ENCODE measurements around the gene SRSF11.

The SRSF11 gene

GRCh38 chr1:70278710-70279109, 57.5 kb downstream of the SRSF11 start:
- TF ChIP-seq TEAD4 (IDR thresholded peaks at IDR 0.05), result no peak
- no peak for TF ChIP-seq NFIC (IDR thresholded peaks at IDR 0.05)
- TF ChIP-seq EP300 (IDR thresholded peaks at IDR 0.05; ENCODE audit: borderline replicate concordance), result no peak
- no peak for TF ChIP-seq CEBPB (IDR thresholded peaks at IDR 0.05)
- no peak for TF ChIP-seq YY1 (IDR thresholded peaks at IDR 0.05; ENCODE audit: low read depth)
- no peak for TF ChIP-seq RAD21 (IDR thresholded peaks at IDR 0.05; ENCODE audit: low read depth)
- no peak for TF ChIP-seq REST (IDR thresholded peaks at IDR 0.05; ENCODE audit: low read depth)

- TF ChIP-seq USF1 (IDR thresholded peaks at IDR 0.05) (no peak), CEBPB (IDR thresholded peaks at IDR 0.05) (no peak), YY1 (IDR thresholded peaks at IDR 0.05; ENCODE audit: low read depth) (no peak), RAD21 (IDR thresholded peaks at IDR 0.05; ENCODE audit: low read depth) (no peak), CREB1 (IDR thresholded peaks at IDR 0.05; ENCODE audit: low read depth) (no peak), EP300 (IDR thresholded peaks at IDR 0.05; ENCODE audit: borderline replicate concordance) (no peak), NFIC (IDR thresholded peaks at IDR 0.05) (no peak), EGR1 (IDR thresholded peaks at IDR 0.05) (no peak), TCF12 (IDR thresholded peaks at IDR 0.05; ENCODE audit: low read depth) (no peak), MAX (IDR thresholded peaks at IDR 0.05) (no peak), TEAD4 (IDR thresholded peaks at IDR 0.05) (no peak)
Measured at GRCh38 chr1:70284366-70284765, 63.2 kb downstream of the SRSF11 start.

- no peak for TF ChIP-seq TAF1 (IDR thresholded peaks at IDR 0.05; ENCODE audit: low read depth)
- no peak for TF ChIP-seq FOXM1 (IDR thresholded peaks at IDR 0.05; ENCODE audit: borderline replicate concordance, low read depth)
- TF ChIP-seq CREB1 (IDR thresholded peaks at IDR 0.05; ENCODE audit: low read depth), result no peak
- no peak for TF ChIP-seq NFIC (IDR thresholded peaks at IDR 0.05)
- TF ChIP-seq ZBTB7A (IDR thresholded peaks at IDR 0.05; ENCODE audit: low read depth), result no peak
- no peak for TF ChIP-seq CEBPB (IDR thresholded peaks at IDR 0.05)
- TF ChIP-seq EP300 (IDR thresholded peaks at IDR 0.05; ENCODE audit: borderline replicate concordance), result no peak
- TF ChIP-seq EGR1 (IDR thresholded peaks at IDR 0.05), result no peak
- no peak for TF ChIP-seq RAD21 (IDR thresholded peaks at IDR 0.05; ENCODE audit: low read depth)
- no peak for TF ChIP-seq TEAD4 (IDR thresholded peaks at IDR 0.05)
- no peak for TF ChIP-seq TCF12 (IDR thresholded peaks at IDR 0.05; ENCODE audit: low read depth)
- TF ChIP-seq USF1 (IDR thresholded peaks at IDR 0.05), result no peak
- no peak for TF ChIP-seq REST (IDR thresholded peaks at IDR 0.05; ENCODE audit: low read depth)
- no peak for TF ChIP-seq MAX (IDR thresholded peaks at IDR 0.05)
Measured at GRCh38 chr1:70286453-70286852, 65.3 kb downstream of the SRSF11 start.

GRCh38 chr1:70288166-70288565, 67.0 kb downstream of the SRSF11 start:
- TF ChIP-seq NFIC (IDR thresholded peaks at IDR 0.05), result no peak
- no peak for TF ChIP-seq TAF1 (IDR thresholded peaks at IDR 0.05; ENCODE audit: low read depth)
- no peak for TF ChIP-seq FOXM1 (IDR thresholded peaks at IDR 0.05; ENCODE audit: borderline replicate concordance, low read depth)
- TF ChIP-seq CEBPB (IDR thresholded peaks at IDR 0.05), result no peak
- TF ChIP-seq TCF12 (IDR thresholded peaks at IDR 0.05; ENCODE audit: low read depth), result no peak
- no peak for TF ChIP-seq ZBTB7A (IDR thresholded peaks at IDR 0.05; ENCODE audit: low read depth)
- no peak for TF ChIP-seq EGR1 (IDR thresholded peaks at IDR 0.05)
- TF ChIP-seq RAD21 (IDR thresholded peaks at IDR 0.05; ENCODE audit: low read depth), result no peak
- TF ChIP-seq REST (IDR thresholded peaks at IDR 0.05; ENCODE audit: low read depth), result no peak
- TF ChIP-seq TEAD4 (IDR thresholded peaks at IDR 0.05), result no peak
- TF ChIP-seq USF1 (IDR thresholded peaks at IDR 0.05), result no peak
- TF ChIP-seq YY1 (IDR thresholded peaks at IDR 0.05; ENCODE audit: low read depth), result no peak
- TF ChIP-seq MAX (IDR thresholded peaks at IDR 0.05), result no peak
- no peak for TF ChIP-seq EP300 (IDR thresholded peaks at IDR 0.05; ENCODE audit: borderline replicate concordance)
- no peak for TF ChIP-seq CREB1 (IDR thresholded peaks at IDR 0.05; ENCODE audit: low read depth)
